Activated naive CD4-positive, alpha-beta T cell treated with anti-CD3 and anti-CD28 coated beads, Interleukin-2, amount 10 ng/mL, durations not matched to agents 7 days and 5 days (primary cell): ENCODE data around the gene POLR3E.

Experiments used
- CTCF ChIA-PET: fragments of 350-600 bp; sonication (Branson Sonifier 250); formaldehyde crosslinking; loops from one replicate; lab custom pipeline; 2021; ENCODE audit warnings: antibody characterized with exemption; lab: Charles Lee
- DNase-seq: peaks from one replicate; pipeline ENCODE4 v3.0.0-alpha.2; 2020
- H3K27ac Mint-ChIP-seq: one replicate; pipeline ENCODE4 v1.8.0; 2021; ENCODE audit warnings: mild to moderate bottlenecking, moderate library complexity, mixed read lengths
- H3K27me3 Mint-ChIP-seq: one replicate; pipeline ENCODE4 v1.8.0; 2021; ENCODE audit warnings: mild to moderate bottlenecking, mixed read lengths
- H3K36me3 Mint-ChIP-seq: one replicate; pipeline ENCODE4 v1.8.0; 2021; ENCODE audit warnings: mixed read lengths
- H3K4me1 Mint-ChIP-seq: one replicate; pipeline ENCODE4 v1.8.0; 2021; ENCODE audit warnings: mixed read lengths
- H3K4me3 Mint-ChIP-seq: one replicate; pipeline ENCODE4 v1.8.0; 2021; ENCODE audit warnings: mild to moderate bottlenecking, moderate library complexity, mixed read lengths
- H3K9me3 Mint-ChIP-seq: one replicate; pipeline ENCODE4 v1.8.0; 2021; ENCODE audit warnings: mixed read lengths

POLR3E gene

GRCh38 chr16:22272870-22273650, 24.1 kb upstream of the POLR3E start:
- peaks cover 31% of the 10 kb centered on the region for H3K36me3 Mint-ChIP-seq
- no peak overlapping the region for H3K4me3 Mint-ChIP-seq
- peaks cover 4% of the 10 kb centered on the region for H3K4me1 Mint-ChIP-seq
- no peaks in the 10 kb centered on the region for H3K9me3 Mint-ChIP-seq
- DNase-seq = no peak
- H3K27me3 Mint-ChIP-seq = no peaks in the 10 kb centered on the region
- H3K27ac Mint-ChIP-seq = no peak overlapping the region
- CTCF ChIA-PET = interaction anchor here (2.1 kb wide), 1 partner anchor 27 kb away, joined by 5 read pairs; no protein-coding TSS in a partner anchor

GRCh38 chr16:22274916-22275315, 22.3 kb upstream of the POLR3E start:
- Mint-ChIP-seq H3K4me3 (no peak overlapping the region), H3K27me3 (no peaks in the 10 kb centered on the region), H3K9me3 (no peaks in the 10 kb centered on the region), H3K27ac (no peak overlapping the region), H3K4me1 (peaks cover 4% of the 10 kb centered on the region), H3K36me3 (peaks cover 24% of the 10 kb centered on the region)
- DNase-seq = no peak
- CTCF ChIA-PET = no interaction called here

DNA sequence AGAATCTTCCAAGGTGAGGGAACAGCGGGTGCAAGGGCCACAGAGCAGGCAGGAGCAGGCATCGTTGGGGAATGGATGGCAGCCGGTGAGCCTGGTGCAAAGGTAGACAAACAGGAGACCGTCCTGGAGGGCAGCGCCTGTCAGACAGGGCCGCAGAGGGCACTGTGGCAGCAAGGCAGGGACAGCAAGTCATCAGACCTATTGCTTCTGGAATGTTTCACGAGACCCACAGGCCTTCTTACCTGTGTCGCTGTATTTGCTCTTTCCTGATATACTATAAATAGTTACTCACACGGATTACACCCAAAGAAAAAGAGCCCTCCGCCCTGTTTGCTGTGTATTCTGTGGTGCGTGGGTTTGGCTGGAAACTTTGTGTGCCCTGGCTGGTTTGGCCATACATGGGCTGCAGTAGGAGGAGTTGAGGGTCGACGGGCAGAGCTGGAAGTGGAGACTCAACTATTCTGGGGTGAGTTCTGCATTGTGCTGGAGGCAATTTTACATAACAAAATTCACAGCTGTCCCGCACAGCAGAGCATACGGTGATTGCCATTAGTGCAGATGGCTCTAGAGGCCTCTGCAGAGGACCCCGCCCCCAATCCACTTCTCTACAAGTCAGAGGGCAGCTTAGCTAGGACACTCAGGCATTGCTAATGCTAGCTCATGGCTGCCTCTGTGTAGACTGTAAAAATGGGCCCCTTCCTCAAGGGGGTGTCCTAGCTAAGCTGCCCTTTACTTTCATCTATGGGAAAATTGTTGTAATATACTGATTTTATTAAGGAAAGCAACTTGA, 18.6 kb upstream of the POLR3E start:
- peaks cover 30% of the 10 kb centered on the region for H3K36me3 Mint-ChIP-seq
- CTCF ChIA-PET = no interaction called here
- H3K27ac Mint-ChIP-seq = no peak overlapping the region
- no peaks in the 10 kb centered on the region for H3K4me1 Mint-ChIP-seq
- no peaks in the 10 kb centered on the region for H3K27me3 Mint-ChIP-seq
- DNase-seq = no peak
- no peak overlapping the region for H3K4me3 Mint-ChIP-seq
- H3K9me3 Mint-ChIP-seq = no peaks in the 10 kb centered on the region

DNA sequence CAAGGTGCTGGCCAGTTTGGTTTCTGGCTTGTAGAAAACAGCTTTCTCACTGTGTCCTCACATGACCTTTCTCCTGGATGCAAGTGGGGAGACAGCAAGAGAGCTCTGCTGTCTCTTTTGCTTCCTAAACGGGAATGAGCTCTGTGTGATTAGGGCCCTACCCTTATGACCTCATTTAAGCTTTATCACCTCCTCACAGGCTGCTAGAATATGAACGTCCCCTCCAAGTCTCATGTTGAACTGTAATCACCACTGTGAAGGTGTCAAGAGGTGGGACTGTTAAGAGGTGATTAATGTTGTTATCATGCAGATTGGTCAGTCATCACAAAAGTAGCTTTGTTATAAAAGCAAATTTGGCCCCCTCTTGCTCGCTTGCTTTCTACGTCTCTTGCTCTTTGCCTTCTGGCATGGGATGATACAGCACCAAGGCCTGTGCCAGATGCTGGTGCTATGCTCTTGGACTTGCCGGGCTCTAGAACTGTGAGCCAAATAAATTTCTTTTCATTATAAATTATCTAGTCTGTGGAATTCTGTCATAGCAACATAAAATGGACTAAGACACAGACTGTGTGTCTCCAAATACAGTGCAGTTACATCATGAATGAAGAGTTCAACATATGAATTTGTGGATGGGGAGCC, 14.8 kb upstream of the POLR3E start:
- DNase-seq = no peak
- Mint-ChIP-seq H3K27ac (no peak overlapping the region), H3K4me3 (no peak overlapping the region), H3K4me1 (no peaks in the 10 kb centered on the region), H3K36me3 (peaks cover 44% of the 10 kb centered on the region), H3K27me3 (no peaks in the 10 kb centered on the region), H3K9me3 (no peaks in the 10 kb centered on the region)
- CTCF ChIA-PET = interaction anchor here (0.6 to 1.4 kb wide), 2 partner anchors 76 to 152 kb away, joined by 3 read pairs; partner anchors contain the start of gene EEF2K

DNA sequence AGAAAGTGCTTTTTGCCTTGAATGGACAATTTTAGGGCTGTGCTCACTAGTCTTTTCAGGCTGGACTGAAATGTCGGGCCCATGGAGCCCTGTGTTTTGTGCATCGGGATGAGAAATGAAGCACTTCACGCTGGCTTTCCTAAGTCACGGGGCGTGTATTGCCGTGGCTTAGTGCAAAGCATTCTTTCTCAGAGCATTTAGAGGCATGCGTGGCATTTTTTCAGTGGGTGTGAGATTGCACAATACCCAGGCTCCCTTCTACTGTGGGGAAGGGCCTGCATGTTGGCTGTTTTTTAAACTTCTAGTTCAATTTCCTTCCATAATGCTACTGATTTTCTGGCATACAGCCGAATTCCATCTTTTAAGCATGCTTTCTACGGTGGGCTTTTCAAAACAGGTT, 12.6 kb upstream of the POLR3E start:
- Mint-ChIP-seq H3K27ac (no peak overlapping the region), H3K4me1 (no peaks in the 10 kb centered on the region), H3K9me3 (no peaks in the 10 kb centered on the region), H3K4me3 (no peak overlapping the region), H3K36me3 (peaks cover 41% of the 10 kb centered on the region), H3K27me3 (no peaks in the 10 kb centered on the region)
- CTCF ChIA-PET = no interaction called here
- no peak for DNase-seq

GRCh38 chr16:22285080-22285479, 12.1 kb upstream of the POLR3E start:
- Mint-ChIP-seq H3K4me3 (no peak overlapping the region), H3K27me3 (no peaks in the 10 kb centered on the region), H3K9me3 (no peaks in the 10 kb centered on the region), H3K27ac (no peak overlapping the region), H3K36me3 (peaks cover 37% of the 10 kb centered on the region), H3K4me1 (no peaks in the 10 kb centered on the region)
- DNase-seq = no peak
- CTCF ChIA-PET = no interaction called here

- Mint-ChIP-seq H3K36me3 (peaks cover 2% of the 10 kb centered on the region), H3K27me3 (peaks cover 7% of the 10 kb centered on the region), H3K9me3 (no peaks in the 10 kb centered on the region), H3K4me3 (no peak overlapping the region), H3K27ac (no peak overlapping the region), H3K4me1 (peaks cover 1% of the 10 kb centered on the region)
- DNase-seq = no peak
- CTCF ChIA-PET = no interaction called here
These were observed 6.2 kb upstream of the POLR3E start for GRCh38 chr16:22291020-22291419.

DNA sequence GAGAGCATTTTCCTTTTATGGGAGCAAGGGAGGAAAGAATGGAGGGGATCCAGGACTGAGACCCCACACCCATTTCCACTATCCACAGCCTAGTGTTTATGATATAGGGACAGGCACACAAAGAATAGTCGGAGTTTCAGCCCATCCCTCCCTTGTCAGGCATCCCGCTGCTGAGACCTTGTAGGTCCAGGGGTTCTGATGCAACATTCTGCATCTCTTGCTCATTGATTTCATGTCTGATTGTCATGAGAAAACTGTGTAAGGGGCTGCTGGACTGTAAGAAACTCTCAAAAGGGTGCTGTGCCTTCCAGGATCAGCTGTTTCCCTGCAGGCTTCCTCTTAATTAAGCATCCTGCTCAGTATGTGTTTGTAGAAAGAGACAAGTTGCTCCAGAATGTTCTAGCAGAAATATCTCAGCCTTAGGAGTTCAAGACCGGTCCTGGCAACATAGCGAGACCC, 5.3 kb upstream of the POLR3E start:
- no peak for DNase-seq
- H3K9me3 Mint-ChIP-seq = no peaks in the 10 kb centered on the region
- peaks cover 9% of the 10 kb centered on the region for H3K4me1 Mint-ChIP-seq

GRCh38 chr16:22292320-22292719, 4.9 kb upstream of the POLR3E start:
- Mint-ChIP-seq H3K36me3 (peaks cover 4% of the 10 kb centered on the region), H3K27ac (no peak overlapping the region), H3K4me1 (peaks cover 10% of the 10 kb centered on the region), H3K4me3 (no peak overlapping the region), H3K9me3 (no peaks in the 10 kb centered on the region), H3K27me3 (peaks cover 11% of the 10 kb centered on the region)
- DNase-seq = no peak
- CTCF ChIA-PET = no interaction called here

More for the DNA sequence above, 5.3 kb upstream of the POLR3E start:
- no peak overlapping the region for H3K27ac Mint-ChIP-seq
- H3K27me3 Mint-ChIP-seq = peaks cover 7% of the 10 kb centered on the region
- H3K36me3 Mint-ChIP-seq = peaks cover 1% of the 10 kb centered on the region
- CTCF ChIA-PET = no interaction called here
- H3K4me3 Mint-ChIP-seq = no peak overlapping the region

DNA sequence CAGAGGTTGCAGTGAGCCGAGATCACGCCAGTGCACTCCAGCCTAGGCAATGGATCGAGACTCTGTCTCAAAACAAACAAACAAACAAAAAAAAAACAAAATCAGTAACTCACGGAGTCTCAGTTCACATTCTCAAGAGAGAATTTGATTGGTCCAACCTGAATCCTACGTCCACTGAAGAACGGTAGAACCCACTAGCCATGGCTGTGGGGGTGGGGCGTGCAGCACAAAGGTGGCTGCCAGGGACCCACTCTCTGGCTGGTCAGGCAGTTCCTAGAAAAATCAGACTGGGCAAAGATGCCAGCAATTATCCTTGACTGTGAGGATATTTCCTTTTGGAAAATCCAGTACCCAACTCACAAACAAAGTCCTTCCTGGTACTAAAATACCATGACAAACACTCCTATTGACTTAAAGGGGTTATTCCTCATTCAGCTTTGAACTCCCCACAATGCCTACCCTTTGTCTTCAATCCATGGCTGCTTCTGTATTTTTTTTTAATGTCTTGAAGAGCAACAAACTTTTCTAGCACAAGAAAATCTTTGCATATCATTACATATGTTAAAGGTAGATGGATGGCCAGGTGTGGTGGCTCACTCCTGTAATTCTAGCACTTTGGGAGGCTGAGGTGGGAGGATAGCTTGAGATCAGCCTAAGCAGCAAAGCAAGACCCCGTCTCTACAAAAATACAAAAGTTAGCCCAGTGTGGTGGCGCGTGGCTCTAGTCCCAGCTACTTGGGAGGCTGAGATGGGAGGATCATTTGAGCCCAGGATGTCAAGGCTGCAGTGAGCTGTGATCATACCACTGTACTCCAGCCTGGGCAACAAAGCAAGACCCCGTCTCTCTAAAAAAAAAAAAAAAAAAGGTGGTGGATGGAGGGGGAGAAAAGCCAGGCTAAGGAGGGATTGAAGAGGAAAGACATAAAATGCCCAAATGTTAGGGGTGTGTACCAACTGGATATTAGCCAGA, 3.8 kb upstream of the POLR3E start:
- peaks cover 14% of the 10 kb centered on the region for H3K4me1 Mint-ChIP-seq
- no peak overlapping the region for H3K4me3 Mint-ChIP-seq
- H3K36me3 Mint-ChIP-seq = peaks cover 9% of the 10 kb centered on the region
- no peaks in the 10 kb centered on the region for H3K9me3 Mint-ChIP-seq
- CTCF ChIA-PET = no interaction called here
- no peak overlapping the region for H3K27ac Mint-ChIP-seq
- peaks cover 11% of the 10 kb centered on the region for H3K27me3 Mint-ChIP-seq
- no peak for DNase-seq

DNA sequence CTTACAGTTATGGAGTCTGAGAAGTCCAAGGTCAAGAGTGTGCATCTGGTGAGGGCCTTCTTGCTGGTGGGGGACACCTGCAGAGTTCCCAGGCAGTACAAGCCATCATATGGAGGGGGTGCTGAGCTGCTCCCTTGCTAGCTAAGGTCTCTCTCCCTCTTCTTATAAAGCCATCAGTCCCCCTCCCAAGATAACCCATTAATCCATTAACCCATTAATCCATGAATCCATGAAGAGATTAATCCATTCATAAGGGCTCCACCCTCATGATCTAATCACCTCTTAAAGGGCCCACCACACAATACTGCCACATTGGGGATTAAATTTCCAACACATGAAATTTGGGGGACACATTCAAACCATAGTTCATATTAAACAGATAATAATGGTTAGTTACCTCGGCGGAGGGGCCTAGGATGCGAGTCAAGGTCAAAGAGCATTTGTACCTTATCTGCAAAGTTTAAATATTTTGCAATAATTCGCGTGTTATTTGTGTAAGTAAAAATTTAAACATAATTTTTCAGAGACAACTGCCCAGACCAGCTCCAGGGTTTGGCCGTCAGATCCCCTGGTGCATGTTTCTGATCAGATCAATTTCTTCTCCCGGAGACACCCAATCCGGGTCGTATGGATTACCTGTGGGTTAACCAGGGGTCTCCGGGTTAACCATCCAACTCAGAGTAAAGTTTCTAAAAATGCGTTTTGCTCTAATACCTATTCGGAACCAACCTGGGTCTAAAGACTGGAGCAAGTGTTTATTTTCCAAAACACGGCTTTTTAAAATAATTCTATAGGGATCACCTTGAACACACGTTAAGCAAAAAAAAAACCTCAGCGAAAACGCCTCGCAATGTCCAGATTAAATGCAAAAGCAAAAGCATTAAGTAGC, 740 bp upstream of the POLR3E start:
- CTCF ChIA-PET = interaction anchor here (0.6 to 6.4 kb wide), 8 partner anchors 44 to 1156 kb away, joined by 3 to 115 read pairs (median 4); partner anchors contain the start of gene EEF2K
- Mint-ChIP-seq H3K9me3 (no peaks in the 10 kb centered on the region), H3K27ac (peak overlapping the region; percentile 99), H3K4me3 (peak overlapping the region; percentile 88), H3K4me1 (peaks cover 34% of the 10 kb centered on the region), H3K27me3 (peaks cover 11% of the 10 kb centered on the region), H3K36me3 (peaks cover 22% of the 10 kb centered on the region)
- DNase-seq = no peak

DNA sequence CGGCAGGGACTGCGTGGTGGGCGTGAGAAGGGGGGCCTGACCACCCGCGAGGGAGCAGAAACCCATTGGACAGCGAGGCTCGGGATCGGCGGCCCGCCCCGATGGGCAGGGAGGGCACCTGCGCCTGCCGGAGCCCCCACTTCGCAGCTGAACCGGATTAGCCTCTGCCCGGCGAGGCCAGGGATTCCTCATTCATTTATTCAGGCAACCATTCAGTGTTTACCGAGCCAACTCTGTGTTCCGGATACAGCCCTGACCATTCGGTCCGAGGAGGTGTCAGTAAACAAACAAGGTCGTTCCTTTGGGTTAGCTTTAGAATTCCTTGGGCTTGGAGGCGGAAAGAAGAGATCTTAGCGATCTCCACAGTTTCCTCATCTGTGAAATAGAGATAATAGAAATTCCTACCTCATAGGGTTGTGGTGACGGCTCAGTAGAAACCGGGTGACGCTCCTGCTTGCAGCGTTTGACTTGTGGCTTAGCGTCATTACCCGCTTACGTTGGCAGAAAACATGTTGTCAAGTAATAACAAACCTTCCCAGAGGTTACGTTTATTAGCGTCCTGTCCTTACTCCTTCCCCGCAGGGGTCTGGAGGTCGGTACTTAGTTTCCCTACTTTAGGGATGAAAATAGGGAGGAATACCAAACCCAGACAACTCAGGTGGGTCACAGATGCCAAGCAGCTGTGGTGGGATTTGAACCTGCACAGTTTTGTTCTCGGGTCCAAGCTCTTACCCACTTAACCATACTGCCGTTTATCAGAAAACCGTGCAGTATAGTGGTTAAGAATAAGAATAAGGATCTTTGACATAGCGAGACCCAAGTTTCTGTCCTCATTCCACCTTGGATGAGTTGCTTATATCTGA, 893 bp downstream of the POLR3E start:
- H3K4me3 Mint-ChIP-seq = peak overlapping the region; percentile 88
- peaks cover 37% of the 10 kb centered on the region for H3K4me1 Mint-ChIP-seq
- H3K9me3 Mint-ChIP-seq = no peaks in the 10 kb centered on the region
- H3K27ac Mint-ChIP-seq = peak overlapping the region; percentile 99
- CTCF ChIA-PET = interaction anchor here (0.6 to 6.4 kb wide), 3 partner anchors 25 to 103 kb away, joined by 3 to 115 read pairs (median 64); partner anchors contain the start of gene EEF2K
- peak; percentile 84 for DNase-seq
- H3K27me3 Mint-ChIP-seq = peaks cover 11% of the 10 kb centered on the region
- H3K36me3 Mint-ChIP-seq = peaks cover 32% of the 10 kb centered on the region
